HepG2 (cell line): Measurements from ENCODE around the gene DAD1. TPM values are rescaled to one million over a fixed set of nuclear protein-coding genes. Genes with fewer than 3 reads are reported as not detected.
A peak's percentile ranks its signal among the peaks of the same experiment; 100 is the strongest.

ENCODE experiments used
- GZF1 ChIP-seq: sonication (generic); formaldehyde crosslinking; IDR thresholded peaks from 2 replicates; pipeline ENCODE4 v1.5.1; 2020; ENCODE audit warnings: mild to moderate bottlenecking, missing genetic modification reagents
- KDM5A ChIP-seq: fragments of 200-600 bp; sonication (generic); IDR thresholded peaks from 2 replicates; pipeline ENCODE4 v1.7.0; 2018; ENCODE audit warnings: antibody characterized with exemption, mild to moderate bottlenecking, low read length, borderline replicate concordance
- MEIS1 ChIP-seq: sonication (generic); formaldehyde crosslinking; IDR thresholded peaks from 2 replicates; pipeline ENCODE4 v1.9.0; 2021; ENCODE audit warnings: mild to moderate bottlenecking, missing genetic modification reagents, moderate library complexity, borderline replicate concordance
- NFYC ChIP-seq: IDR thresholded peaks from 2 replicates; pipeline ENCODE4 v1.6.1; 2016; ENCODE audit warnings: missing genetic modification reagents, missing compliant biosample characterization
- RORA ChIP-seq: sonication (generic); formaldehyde crosslinking; IDR thresholded peaks from 2 replicates; pipeline ENCODE4 v1.5.0; 2020; ENCODE audit warnings: mild to moderate bottlenecking, missing genetic modification reagents, moderate library complexity
- SNAPC4 ChIP-seq: sonication (generic); formaldehyde crosslinking; IDR thresholded peaks from 2 replicates; pipeline ENCODE4 v1.4.0; 2020; ENCODE audit warnings: mild to moderate bottlenecking, missing genetic modification reagents
- SNAPC5 ChIP-seq: sonication (generic); formaldehyde crosslinking; IDR thresholded peaks from 2 replicates; pipeline ENCODE4 v1.8.1; 2023; ENCODE audit warnings: mild to moderate bottlenecking, missing genetic modification reagents, borderline replicate concordance
- SP1 ChIP-seq, 2 experiments: fragments of 450-650 bp in 1 of 2; sonication (generic) in 1 of 2; formaldehyde crosslinking in 1 of 2; IDR thresholded peaks; 2 replicates each; pipeline versions ENCODE4 v1.4.0 to v1.6.1; 2016 to 2020; ENCODE audit warnings: missing genetic modification reagents in 1 of 2
- SP4 ChIP-seq: sonication (generic); formaldehyde crosslinking; IDR thresholded peaks from 2 replicates; pipeline ENCODE4 v1.8.1; 2023; ENCODE audit warnings: mild to moderate bottlenecking, missing genetic modification reagents
- WIZ ChIP-seq: sonication (generic); formaldehyde crosslinking; IDR thresholded peaks from 2 replicates; pipeline ENCODE4 v1.5.1; 2020; ENCODE audit warnings: mild to moderate bottlenecking, missing genetic modification reagents
- ZFP62 ChIP-seq: sonication (generic); formaldehyde crosslinking; IDR thresholded peaks from 2 replicates; pipeline ENCODE4 v1.4.0; 2020; ENCODE audit warnings: missing genetic modification reagents
- ZNF460 ChIP-seq: sonication (generic); formaldehyde crosslinking; IDR thresholded peaks from 2 replicates; pipeline ENCODE4 v1.5.1; 2020; ENCODE audit warnings: missing genetic modification reagents, mild to moderate bottlenecking, borderline replicate concordance
- ZNF468 ChIP-seq: sonication (generic); formaldehyde crosslinking; IDR thresholded peaks from 2 replicates; pipeline ENCODE4 v1.8.0; 2022; ENCODE audit warnings: mild to moderate bottlenecking, moderate library complexity, missing genetic modification reagents
- ZNF550 ChIP-seq: sonication (generic); formaldehyde crosslinking; IDR thresholded peaks from 2 replicates; pipeline ENCODE4 v1.4.0; 2020; ENCODE audit warnings: mild to moderate bottlenecking, missing genetic modification reagents, borderline replicate concordance
- ZNF589 ChIP-seq: sonication (generic); formaldehyde crosslinking; conservative IDR thresholded peaks from 2 replicates; pipeline ENCODE4 v1.8.0; 2022; ENCODE audit warnings: mild to moderate bottlenecking, moderate library complexity, missing genetic modification reagents
- ZNF609 ChIP-seq: sonication (generic); formaldehyde crosslinking; IDR thresholded peaks from 2 replicates; pipeline ENCODE4 v1.4.0; 2020; ENCODE audit warnings: mild to moderate bottlenecking, missing genetic modification reagents, borderline replicate concordance
- ZSCAN31 ChIP-seq: sonication (generic); formaldehyde crosslinking; IDR thresholded peaks from 2 replicates; pipeline ENCODE4 v1.5.0; 2020; ENCODE audit warnings: low read depth, mild to moderate bottlenecking, missing genetic modification reagents
- polyA plus RNA-seq, 8 experiments: library from polyadenylated mRNA; depleted of rRNA in 3 of 8; stranded (reverse) in 7 of 8; unstranded in 1 of 8; fragments of >200 nt; fragmentation: Illumina TruSeq in 4 of 8; extraction: Trizol in 4 of 8; gene quantifications; 2 replicates each; pipeline versions ENCODE4 v1.2.1 to v1.2.3, GENCODE V29; 2011 to 2016; ENCODE audit warnings: low read depth in 4 of 8, missing spikeins in 1 of 8, mixed read lengths in 1 of 8; ENCODE audit not compliant: insufficient read depth in 1 of 8
- total RNA-seq, 5 experiments: library from RNA; depleted of rRNA; stranded (reverse); fragments of >200 nt; fragmentation: Illumina TruSeq; extraction: Trizol; gene quantifications; 2 replicates each; pipeline ENCODE4 v1.2.3, GENCODE V29; 2016; ENCODE audit warnings: low read depth in 1 of 5

DAD1 gene
- total and polyA plus RNA-seq, 2 of the 13 experiments (the other 11 are each of a cell fraction or from before 2014, with no cell fraction given) = 558 to 626 TPM

GRCh38 chr14:22589096-22589839 lies at the start of gene DAD1 (continued):
- TF ChIP-seq SNAPC4 (peak; percentile 46; the same call in 1 of the 2 replicates), ZNF460 (CRISPR knock-in tag) (no peak), ZNF589 (CRISPR knock-in tag) (peak; percentile 59; the same call in 1 of the 2 replicates), ZFP62 (CRISPR knock-in tag) (no peak), SP1 (IDR thresholded peaks at IDR 0.05) (no peak), SP1 (CRISPR knock-in tag; IDR thresholded peaks at IDR 0.05) (peak; percentile 49), ZSCAN31 (CRISPR knock-in tag) (peak; percentile 90), KDM5A (peak; percentile 73; the same call in 1 of the 2 replicates), GZF1 (CRISPR knock-in tag) (peak; percentile 53; the same call in 1 of the 2 replicates), MEIS1 (CRISPR knock-in tag) (peak; percentile 82; the same call in 1 of the 2 replicates), RORA (no peak), SNAPC5 (CRISPR knock-in tag) (no peak), WIZ (CRISPR knock-in tag) (no peak), SP4 (CRISPR knock-in tag) (peak; percentile 83), NFYC (CRISPR knock-in tag) (peak; percentile 54), ZNF550 (CRISPR knock-in tag) (peak; percentile 30; the same call in 1 of the 2 replicates), ZNF609 (no peak; the same call in 1 of the 2 replicates), ZNF468 (CRISPR knock-in tag) (no peak)
